Psoas muscle (tissue), 8 donors: ENCODE results near the gene FAM120B. TPM values are rescaled to one million over a fixed set of nuclear protein-coding genes. Genes with fewer than 3 reads are reported as not detected.
A peak's percentile ranks its signal among the peaks of the same experiment; 100 is the strongest.

Experiments used
- ATAC-seq, 4 donors: fragments of 200-7000 bp; cut with Tn5 transposase; one replicate each; pipeline ENCODE4 v1.9.1; 2020; ENCODE audit warnings: moderate library complexity in 3 of 4, mild to moderate bottlenecking in 2 of 4
- DNase-seq, 2 donors: peaks; one replicate each; pipeline ENCODE4 v3.0.0-alpha.2; 2020
- H3K27ac ChIP-seq: fragments of 200-600 bp; one replicate; pipeline ENCODE4 v1.8.0; 2022
- H3K27me3 ChIP-seq, 3 donors: fragments of 200-600 bp in 1 of 3; one replicate each; pipeline versions ENCODE4 v1.6.1 to v1.8.0; 2013 to 2022; ENCODE audit warnings: low read length in 2 of 3, mild to moderate bottlenecking in 2 of 3, moderate library complexity in 1 of 3; ENCODE audit not compliant: insufficient read depth in 3 of 3
- H3K36me3 ChIP-seq, 2 donors: fragments of 200-600 bp in 1 of 2; one replicate each; pipeline versions ENCODE4 v1.6.1 to v1.8.0; 2013 to 2022; ENCODE audit warnings: low read depth in 1 of 2, mild to moderate bottlenecking in 1 of 2, moderate library complexity in 1 of 2; ENCODE audit not compliant: insufficient read depth in 1 of 2
- H3K4me1 ChIP-seq: fragments of 200-600 bp; one replicate; pipeline ENCODE4 v1.8.0; 2022
- H3K4me3 ChIP-seq: fragments of 200-600 bp; one replicate; pipeline ENCODE4 v1.8.0; 2022; ENCODE audit warnings: mild to moderate bottlenecking
- H3K9me3 ChIP-seq: fragments of 200-600 bp; one replicate; pipeline ENCODE4 v1.8.0; 2022
- CTCF ChIP-seq: fragments of 200-600 bp; IDR thresholded peaks from one replicate; pipeline ENCODE4 v1.8.0; 2022; ENCODE audit warnings: antibody characterized with exemption
- WGBS, 3 donors: extraction: QIAGEN DNeasy Blood & Tissue Kit; methylation state at CpG; one replicate each; pipeline versions ENCODE4 v1.1.6 to v1.1.7; 2013; 5-methylcytosine and 5-hydroxymethylcytosine counted together
- intact Hi-C, 2 donors: fragments of 100-400 bp; cut with DNase I; formaldehyde crosslinking; loops; one replicate each; pipeline versions ENCODE4 v1.11.0 to v1.14.2; 2022
- polyA plus RNA-seq, 3 donors: library from polyadenylated mRNA; stranded (reverse); fragments of 200-250 nt; gene quantifications; one replicate each; pipeline ENCODE4 v1.2.3, GENCODE V29; 2013
- total RNA-seq, 4 donors: library from RNA; stranded (reverse); fragmentation: NEBNext Ultra II Directional in 2 of 4; extraction: Animal tissue kit (Norgen Biotek cat#: 25700) in 2 of 4; gene quantifications; one replicate each; pipeline versions ENCODE4 v1.2.1 to v1.2.4, GENCODE V29; 2021 to 2023
- donor health status: healthy with polysubstance abuse.
- donor health status: DM: no; HTN: no; CAD: no; lungs with moderate emphysema.
- donor health status: Bipolar disorder and iron deficiency.
- donor health status: healthy.
- donor health status: DM: yes; HTN: yes; CAD: no.
- donor health status: DM: no; HTN: no; CAD: no.
- donor health status: DM: no; HTN: no; CAD: no.
- donor health status: DM: yes; HTN: yes; CAD: no.

The FAM120B gene
- total and polyA plus RNA-seq, 7 donors, result 9.2 to 24.2 (median 19.4) TPM

- no peak for TF ChIP-seq CTCF
- ATAC-seq (no peak), DNase-seq (no peak)
- Histone ChIP-seq H3K27ac (no peak overlapping the region), H3K4me3 (no peak overlapping the region), H3K4me1 (peaks cover 4% of the 10 kb centered on the region), H3K36me3 (no peaks in the 10 kb centered on the region), H3K27me3 (no peaks in the 10 kb centered on the region), H3K9me3 (no peaks in the 10 kb centered on the region)
- intact Hi-C loops, result no loop called here
- 95 to 96% (median 95%) methylated on average over 12 of the region's 12 CpGs for WGBS, 3 donors
Observed at GRCh38 chr6:170448317-170448716, 141.8 kb downstream of the FAM120B start.

GRCh38 chr6:170448751-170449630 is 142.4 kb downstream of the FAM120B start:
- ATAC-seq (no peak), DNase-seq (no peak)
- Histone ChIP-seq H3K27me3 (no peaks in the 10 kb centered on the region), H3K27ac (no peak overlapping the region), H3K36me3 (no peaks in the 10 kb centered on the region), H3K4me1 (peaks cover 4% of the 10 kb centered on the region), H3K4me3 (no peak overlapping the region), H3K9me3 (no peaks in the 10 kb centered on the region)
- 86 to 90% (median 89%) methylated on average over 20 of the region's 20 CpGs for WGBS, 3 donors
- intact Hi-C loops, result no loop called here
- TF ChIP-seq CTCF, result no peak

- DNase-seq, result no peak
- intact Hi-C loops, result no loop called here
- Histone ChIP-seq H3K27me3 (no peaks in the 10 kb centered on the region), H3K4me1 (peaks cover 1% of the 10 kb centered on the region), H3K27ac (no peak overlapping the region), H3K4me3 (no peak overlapping the region), H3K9me3 (no peaks in the 10 kb centered on the region), H3K36me3 (no peaks in the 10 kb centered on the region)
- no peak for ATAC-seq
- WGBS, 3 donors, result 91 to 94% (median 93%) methylated on average over 32 of the region's 32 CpGs
- no peak for TF ChIP-seq CTCF
Observed at GRCh38 chr6:170449835-170450753, 143.5 kb downstream of the FAM120B start.

GRCh38 chr6:170450916-170451761 is 144.6 kb downstream of the FAM120B start:
- ATAC-seq (peak in 1 of 4 donors; percentile 7), DNase-seq (peak in 1 of 2 donors; percentile 12)
- Histone ChIP-seq H3K27ac (no peak overlapping the region), H3K4me1 (no peaks in the 10 kb centered on the region), H3K36me3 (no peaks in the 10 kb centered on the region), H3K4me3 (no peak overlapping the region), H3K9me3 (no peaks in the 10 kb centered on the region), H3K27me3 (no peaks in the 10 kb centered on the region)
- no peak for TF ChIP-seq CTCF
- 65 to 66% (median 66%) methylated on average over 19 to 20 of the region's 20 CpGs for WGBS, 3 donors
- intact Hi-C loops, result no loop called here
